OCI-LY7 (cell line): ENCODE data around the gene C16orf95. TPM values are rescaled to one million over a fixed set of nuclear protein-coding genes. Genes with fewer than 3 reads are reported as not detected.

Experiments used
- BruUV-seq: library from RNA; stranded (reverse); fragments of 400-500 nt; replicated peaks from 2 replicates; lab custom pipeline; 2021; lab: Mats Ljungman, UMichigan
- CTCF ChIA-PET: fragments of 300-600 bp; sonication (Branson Sonifier 250); formaldehyde crosslinking; loops from one replicate; lab custom pipeline; 2022; ENCODE audit warnings: antibody characterized with exemption; ENCODE audit not compliant: unreplicated experiment; lab: Charles Lee
- POLR2A ChIA-PET: fragments of 300-600 bp; sonication (Branson Sonifier 250); formaldehyde crosslinking; loops from one replicate; lab custom pipeline; 2022; ENCODE audit warnings: antibody characterized with exemption; lab: Charles Lee
- DNase-seq: peaks from one replicate; pipeline ENCODE4 v3.0.0-alpha.2; 2015; ENCODE audit warnings: low spot score
- H2AFZ ChIP-seq: fragments of 200-600 bp; sonication (generic), shearing (Covaris generic); 2 replicates; pipeline ENCODE4 v1.6.1; 2014; ENCODE audit warnings: mild to moderate bottlenecking, antibody characterized with exemption, low read length, moderate library complexity
- H3K27ac ChIP-seq: fragments of 200-600 bp; sonication (generic); 2 replicates; pipeline ENCODE4 v1.5.1; 2014; ENCODE audit warnings: mixed run types, low read depth, mild to moderate bottlenecking, moderate library complexity, low read length, inconsistent platforms; ENCODE audit not compliant: poor library complexity, severe bottlenecking
- H3K36me3 ChIP-seq: fragments of 200-600 bp; sonication (generic); 2 replicates; pipeline ENCODE4 v1.6.1; 2014; ENCODE audit warnings: mild to moderate bottlenecking, antibody characterized with exemption, low read length, moderate library complexity, mixed read lengths; ENCODE audit not compliant: insufficient read depth
- H3K4me1 ChIP-seq: fragments of 200-600 bp; sonication (generic); 2 replicates; pipeline ENCODE4 v1.5.1; 2014; ENCODE audit warnings: mild to moderate bottlenecking, low read length; ENCODE audit not compliant: insufficient read depth, poor library complexity, severe bottlenecking
- H3K4me2 ChIP-seq: fragments of 200-600 bp; sonication (generic); 2 replicates; pipeline ENCODE4 v1.6.1; 2014; ENCODE audit warnings: mild to moderate bottlenecking, low read length
- H3K4me3 ChIP-seq: fragments of 200-600 bp; sonication (generic); 2 replicates; pipeline ENCODE4 v1.5.1; 2014; ENCODE audit warnings: mild to moderate bottlenecking, low read depth, low read length; ENCODE audit not compliant: poor library complexity, severe bottlenecking
- H3K79me2 ChIP-seq: fragments of 200-600 bp; sonication (generic); 2 replicates; pipeline ENCODE4 v1.6.1; 2016; ENCODE audit warnings: low read depth, mild to moderate bottlenecking, low read length, moderate library complexity, mixed read lengths; ENCODE audit not compliant: insufficient read depth
- H3K9me2 ChIP-seq: fragments of 200-600 bp; sonication (generic); 2 replicates; pipeline ENCODE4 v1.6.1; 2016; ENCODE audit warnings: mild to moderate bottlenecking, low read length, mixed read lengths; ENCODE audit not compliant: insufficient read depth
- H3K9me3 ChIP-seq: fragments of 200-600 bp; sonication (generic); 2 replicates; pipeline ENCODE4 v1.6.1; 2014; ENCODE audit warnings: mild to moderate bottlenecking, mixed run types, low read length, mixed read lengths
- H4K20me1 ChIP-seq: fragments of 200-600 bp; sonication (generic); 2 replicates; pipeline ENCODE4 v1.6.1; 2014; ENCODE audit warnings: mild to moderate bottlenecking, antibody characterized with exemption, low read length, moderate library complexity, mixed read lengths; ENCODE audit not compliant: insufficient read depth
- EZH2phosphoT487 ChIP-seq: fragments of 200-600 bp; sonication (generic); IDR thresholded peaks from 2 replicates; pipeline ENCODE4 v1.6.1; 2018; ENCODE audit warnings: low read depth, borderline replicate concordance, mild to moderate bottlenecking, mixed run types, antibody characterized with exemption, low read length, moderate library complexity, mixed read lengths
- intact Hi-C: fragments of 100-400 bp; cut with micrococcal nuclease; formaldehyde crosslinking; loops from one replicate; pipeline ENCODE4 v1.10.0; 2022; ENCODE audit not compliant: unreplicated experiment
- total RNA-seq, 2 experiments: library from RNA; depleted of rRNA in 1 of 2; stranded (reverse); fragments of >200 nt in 1 of 2; shearing (Covaris generic) in 1 of 2; gene quantifications; 2 replicates each; pipeline ENCODE4 v1.2.3, GENCODE V29; 2014 to 2022
- TF ChIP-seq, protein P1 (sequence below): fragments of 200-600 bp; sonication (generic); conservative IDR thresholded peaks from 2 replicates; pipeline ENCODE4 v1.5.1; 2014; ENCODE audit warnings: mild to moderate bottlenecking, antibody characterized with exemption, low read length, moderate library complexity, mixed read lengths

C16orf95 gene
- total RNA-seq, 2 experiments from 2014 or later: 8.5 to 22.1 TPM

DNA sequence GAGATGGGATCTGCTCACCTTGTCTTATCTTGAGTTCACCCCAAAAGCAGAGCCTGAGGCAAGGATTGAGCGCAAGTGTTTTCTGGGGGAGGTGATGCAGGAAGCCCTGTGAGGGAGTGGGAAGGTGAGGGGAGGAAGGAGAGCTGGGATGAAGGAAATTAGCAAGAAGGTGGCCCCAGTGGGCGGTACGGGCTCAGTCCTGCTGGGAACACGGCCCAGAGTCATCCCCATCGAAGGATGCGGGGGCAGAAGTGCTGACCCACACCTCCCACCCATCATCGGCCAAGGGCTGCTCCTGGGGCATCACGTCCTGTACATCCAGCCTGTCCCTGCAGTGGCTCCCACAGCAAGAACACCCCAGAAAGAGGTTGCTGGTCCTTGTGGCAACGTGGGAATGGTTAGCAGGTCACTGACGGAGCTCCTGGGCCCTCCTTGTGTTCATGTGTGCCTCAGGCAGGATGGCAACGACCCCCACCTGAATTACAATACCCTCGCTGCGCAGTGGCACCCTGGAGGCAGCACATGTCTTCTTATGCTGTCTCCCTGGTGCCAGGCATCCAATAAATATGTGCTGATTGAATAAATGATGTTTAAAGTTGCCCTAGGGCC is 18.2 kb downstream of the C16orf95 start:
- no peak overlapping the region for H3K27ac ChIP-seq
- no peak overlapping the region for H2AFZ ChIP-seq
- POLR2A ChIA-PET: no interaction called here
- H3K36me3 ChIP-seq: no peaks in the 10 kb centered on the region
- H3K9me3 ChIP-seq: no peaks in the 10 kb centered on the region
- no TSS peak for BruUV-seq
- H3K9me2 ChIP-seq: no peaks in the 10 kb centered on the region
- H4K20me1 ChIP-seq: no peaks in the 10 kb centered on the region
- no peak overlapping the region for H3K4me2 ChIP-seq
- no peak for DNase-seq
- intact Hi-C loops: loop anchor here (5.0 kb wide), 1 partner anchor 737 kb away; no protein-coding TSS in a partner anchor
- H3K4me1 ChIP-seq: peaks cover 34% of the 10 kb centered on the region
- CTCF ChIA-PET: no interaction called here
- H3K79me2 ChIP-seq: no peaks in the 10 kb centered on the region
- TF ChIP-seq, protein P1, sequence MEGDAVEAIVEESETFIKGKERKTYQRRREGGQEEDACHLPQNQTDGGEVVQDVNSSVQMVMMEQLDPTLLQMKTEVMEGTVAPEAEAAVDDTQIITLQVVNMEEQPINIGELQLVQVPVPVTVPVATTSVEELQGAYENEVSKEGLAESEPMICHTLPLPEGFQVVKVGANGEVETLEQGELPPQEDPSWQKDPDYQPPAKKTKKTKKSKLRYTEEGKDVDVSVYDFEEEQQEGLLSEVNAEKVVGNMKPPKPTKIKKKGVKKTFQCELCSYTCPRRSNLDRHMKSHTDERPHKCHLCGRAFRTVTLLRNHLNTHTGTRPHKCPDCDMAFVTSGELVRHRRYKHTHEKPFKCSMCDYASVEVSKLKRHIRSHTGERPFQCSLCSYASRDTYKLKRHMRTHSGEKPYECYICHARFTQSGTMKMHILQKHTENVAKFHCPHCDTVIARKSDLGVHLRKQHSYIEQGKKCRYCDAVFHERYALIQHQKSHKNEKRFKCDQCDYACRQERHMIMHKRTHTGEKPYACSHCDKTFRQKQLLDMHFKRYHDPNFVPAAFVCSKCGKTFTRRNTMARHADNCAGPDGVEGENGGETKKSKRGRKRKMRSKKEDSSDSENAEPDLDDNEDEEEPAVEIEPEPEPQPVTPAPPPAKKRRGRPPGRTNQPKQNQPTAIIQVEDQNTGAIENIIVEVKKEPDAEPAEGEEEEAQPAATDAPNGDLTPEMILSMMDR: no peak
- no peak for TF ChIP-seq EZH2phosphoT487
- no peak overlapping the region for H3K4me3 ChIP-seq

DNA sequence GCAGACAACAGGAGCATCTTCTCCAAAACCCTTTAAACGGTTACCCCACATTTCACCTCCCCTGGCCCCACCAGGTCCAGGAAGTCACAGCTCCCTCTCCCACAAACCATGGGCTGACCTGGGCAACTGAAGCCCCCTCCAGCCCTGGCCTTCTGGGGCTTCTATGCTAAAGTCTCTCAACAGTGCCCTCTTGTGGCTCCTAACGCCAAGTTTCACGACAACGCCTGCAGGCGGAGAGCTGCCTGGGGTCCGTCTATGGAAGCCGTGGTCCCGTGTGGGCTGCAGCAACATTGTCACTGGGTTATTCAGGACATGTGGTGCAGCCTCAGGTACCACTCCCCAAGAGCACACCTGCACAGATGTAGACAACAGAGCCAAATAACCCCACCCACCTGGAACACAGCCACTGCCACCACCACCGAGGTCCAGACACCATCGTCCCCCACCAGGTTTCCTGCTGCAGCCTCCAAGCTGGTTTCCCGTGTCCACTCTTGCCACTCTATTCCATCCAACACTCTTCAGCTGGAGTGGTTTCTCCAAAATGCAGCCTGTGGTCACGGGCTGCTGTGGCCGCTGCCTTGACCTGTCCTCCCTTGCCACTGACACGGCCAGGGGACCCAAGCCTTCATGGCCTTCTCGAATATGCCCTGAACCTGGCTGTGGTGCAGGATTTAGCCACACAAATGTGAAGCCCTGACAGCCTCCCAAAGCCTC is 19.1 kb downstream of the C16orf95 start:
- CTCF ChIA-PET: no interaction called here
- TF ChIP-seq, protein P1: peak; percentile 79
- TF ChIP-seq EZH2phosphoT487: no peak
- Histone ChIP-seq H3K79me2 (no peaks in the 10 kb centered on the region), H3K9me3 (no peaks in the 10 kb centered on the region), H3K9me2 (no peaks in the 10 kb centered on the region), H3K4me3 (no peak overlapping the region), H4K20me1 (no peaks in the 10 kb centered on the region), H3K27ac (no peak overlapping the region), H3K4me2 (no peak overlapping the region), H3K36me3 (no peaks in the 10 kb centered on the region), H3K4me1 (peaks cover 25% of the 10 kb centered on the region), H2AFZ (no peak overlapping the region)
- intact Hi-C loops: loop anchor here (5.0 kb wide), 1 partner anchor 736 kb away; no protein-coding TSS in a partner anchor
- BruUV-seq: no TSS peak
- peak; percentile 67 for DNase-seq
- POLR2A ChIA-PET: interaction anchor here (0.6 kb wide), 1 partner anchor 333 kb away, joined by 3 read pairs; no protein-coding TSS in a partner anchor
